ENCODE results near the gene YBX3. TPM values are rescaled to one million over a fixed set of nuclear protein-coding genes. Genes with fewer than 3 reads are reported as not detected.

Gene YBX3
- total RNA-seq, 4 donors from 2014 or later, result 230 to 374 (median 244) TPM

- no peak for TF ChIP-seq CTCF (IDR thresholded peaks at IDR 0.05; ENCODE audit: low read depth)
Observed at GRCh38 chr12:10747730-10748129, 24.6 kb upstream of the YBX3 start.

DNA sequence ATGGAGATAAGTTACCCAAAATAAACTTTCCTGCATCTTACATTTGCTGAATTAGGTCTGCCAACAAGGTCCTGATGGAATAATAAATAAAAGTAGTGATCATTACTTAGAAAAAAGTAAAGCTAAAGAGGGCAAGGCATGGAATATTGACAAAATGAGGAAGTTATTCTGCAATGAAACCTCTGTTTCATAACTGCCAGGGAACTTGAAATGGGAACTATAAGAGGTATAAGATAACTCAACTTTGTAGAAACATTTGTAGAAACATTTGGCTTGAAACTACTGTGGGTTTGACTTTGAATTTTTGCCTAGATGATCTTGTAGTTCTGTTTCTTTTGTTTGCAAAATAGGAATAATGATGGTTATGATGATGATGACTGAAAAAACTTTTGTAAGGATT, 18.7 kb upstream of the YBX3 start:
- TF ChIP-seq CTCF (IDR thresholded peaks at IDR 0.05; ENCODE audit: low read depth), result no peak

DNA sequence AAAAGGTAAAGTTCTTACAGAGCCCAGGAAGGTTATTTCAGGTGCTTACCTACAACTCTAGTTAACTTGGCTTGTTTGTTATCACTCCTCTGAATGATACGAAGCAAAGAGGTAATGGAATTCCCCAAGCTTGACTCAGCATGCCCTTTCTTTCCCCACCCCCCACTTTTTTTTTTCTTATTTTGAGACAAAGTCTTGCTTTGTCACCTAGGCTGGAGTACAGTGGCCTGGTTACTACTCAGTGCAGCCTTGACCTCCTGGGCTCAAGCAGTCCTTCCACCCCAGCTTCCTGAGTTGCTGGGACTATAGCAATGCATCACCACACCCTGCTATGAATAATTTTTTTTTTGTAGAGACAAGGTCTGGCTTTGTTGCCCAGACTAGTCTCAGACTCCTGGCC, 17.1 kb upstream of the YBX3 start:
- TF ChIP-seq CTCF (IDR thresholded peaks at IDR 0.05; ENCODE audit: low read depth), result no peak

DNA sequence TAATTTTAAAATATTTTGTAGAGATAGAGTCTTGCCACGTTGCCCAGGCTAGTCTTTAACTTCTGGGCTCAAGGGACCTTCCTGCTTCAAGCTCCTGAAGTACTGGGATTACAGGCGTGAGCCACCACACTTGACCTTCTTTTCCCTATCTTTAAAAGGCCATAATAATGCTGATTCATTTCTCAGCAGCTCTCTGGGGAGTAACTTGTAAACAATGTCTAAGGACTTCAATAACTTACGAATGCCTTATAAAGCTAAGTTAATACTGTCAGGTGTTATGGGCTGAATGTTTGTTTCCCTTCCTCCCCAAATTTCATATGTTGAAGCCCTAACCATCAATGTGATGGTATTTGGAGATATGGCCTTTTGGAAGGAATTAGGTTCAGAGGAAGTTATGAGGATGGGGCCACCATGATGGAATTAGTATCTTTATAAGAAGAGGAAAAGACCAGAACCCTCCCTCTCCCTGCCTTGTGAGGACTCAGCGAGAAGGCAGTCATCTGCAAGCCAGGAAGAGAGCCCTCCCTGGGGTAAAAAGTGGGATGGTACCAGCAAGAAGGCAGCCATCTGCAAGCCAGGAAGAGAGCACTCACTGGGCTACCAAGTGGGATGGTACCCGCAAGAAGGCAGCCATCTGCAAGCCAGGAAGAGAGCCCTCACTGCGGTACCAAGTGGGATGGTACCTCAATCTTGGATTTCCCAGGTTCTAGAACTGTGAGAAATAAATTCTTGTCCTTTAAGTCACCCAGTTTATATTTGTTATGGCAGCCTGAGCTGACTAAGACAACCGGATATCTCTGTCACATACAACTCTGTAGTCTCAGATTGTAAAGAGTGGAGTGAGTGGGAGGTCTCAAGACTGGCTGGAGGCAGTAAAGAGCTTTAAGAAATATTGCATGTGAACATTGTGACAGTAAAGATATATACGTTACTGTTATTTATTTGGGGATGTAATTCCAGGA, 16.3 kb upstream of the YBX3 start:
- no peak for TF ChIP-seq CTCF (IDR thresholded peaks at IDR 0.05; ENCODE audit: low read depth)

DNA sequence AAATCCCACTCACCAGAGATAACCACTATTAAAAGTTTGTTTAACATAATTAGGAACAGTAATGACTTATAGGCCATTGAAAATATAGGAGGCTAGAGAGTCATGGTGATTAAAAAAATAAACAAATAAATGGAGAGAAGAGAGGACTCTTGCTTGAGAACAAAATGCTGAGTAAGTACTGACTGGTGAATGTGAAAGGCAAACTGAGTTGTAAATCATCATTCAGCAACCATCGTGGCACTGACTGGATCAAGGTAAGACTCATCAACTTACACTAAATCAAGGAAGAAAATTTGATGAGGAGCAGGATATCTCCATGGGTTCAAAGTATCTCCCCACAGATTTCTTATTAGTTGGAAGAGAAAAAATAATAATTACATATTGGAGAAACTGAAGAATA, 14.1 kb upstream of the YBX3 start:
- no peak for TF ChIP-seq CTCF (IDR thresholded peaks at IDR 0.05; ENCODE audit: low read depth)

- TF ChIP-seq CTCF (IDR thresholded peaks at IDR 0.05; ENCODE audit: low read depth), result no peak
Observed at GRCh38 chr12:10736463-10736862, 13.3 kb upstream of the YBX3 start.

DNA sequence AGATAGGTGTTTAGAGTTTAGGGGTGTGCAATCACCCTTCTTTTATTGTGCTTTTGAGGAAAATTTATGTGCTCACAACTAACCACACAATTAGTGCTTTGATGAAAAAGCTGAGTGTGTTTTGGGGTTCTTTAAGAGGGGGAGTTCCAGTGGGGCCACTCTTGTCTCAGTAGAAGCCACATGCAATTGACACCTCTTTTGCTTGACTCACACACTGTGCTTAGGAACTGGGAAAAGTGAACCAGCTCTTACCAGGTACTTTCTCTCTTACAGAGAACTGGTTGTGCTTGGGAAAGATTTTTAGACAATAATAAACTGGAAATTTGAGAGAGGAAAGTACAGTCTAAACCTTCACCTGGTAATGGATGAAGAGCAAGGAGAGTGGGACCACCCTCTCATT, 12.3 kb upstream of the YBX3 start:
- no peak for TF ChIP-seq CTCF (IDR thresholded peaks at IDR 0.05; ENCODE audit: low read depth)
